Body of pancreas (tissue), 4 donors: ENCODE measurements around the gene ATG2A.

Source experiments
- POLR2A ChIP-seq, 3 donors: fragments of 450-650 bp; IDR thresholded peaks; one replicate each; pipeline ENCODE4 v1.6.1; 2016; ENCODE audit warnings: antibody characterized with exemption in 3 of 3, mild to moderate bottlenecking in 2 of 3
- TF ChIP-seq, protein P1 (sequence below), 7 experiments: fragments of 450-650 bp in 4 of 7; fragments of 200-600 bp in 3 of 7; sonication (generic) in 3 of 7; IDR thresholded peaks; one replicate each; pipeline ENCODE4 v1.5.1; 2016 to 2019; ENCODE audit warnings: antibody characterized with exemption in 7 of 7

DNA sequence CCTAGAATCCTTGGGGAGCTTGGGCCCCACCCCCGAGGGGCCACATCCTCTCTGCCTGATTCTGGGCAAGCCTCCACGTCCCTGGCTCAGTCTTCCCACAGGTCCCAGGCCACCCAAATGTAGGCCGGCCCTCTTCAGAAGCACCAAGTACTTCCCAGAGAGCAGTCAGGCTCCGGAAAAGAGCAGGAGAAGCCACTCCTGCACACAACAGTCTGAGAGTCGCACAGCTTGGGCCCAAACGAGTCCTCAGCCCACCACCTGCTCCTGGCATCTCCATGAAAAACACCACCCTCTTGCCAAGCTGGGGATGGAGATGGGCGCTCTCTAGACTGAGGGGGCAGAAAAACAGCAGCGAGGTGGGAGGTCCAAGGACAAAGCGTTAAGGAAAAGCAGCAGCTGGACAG lies 54.0 kb downstream of the ATG2A start:
- TF ChIP-seq, protein P1, sequence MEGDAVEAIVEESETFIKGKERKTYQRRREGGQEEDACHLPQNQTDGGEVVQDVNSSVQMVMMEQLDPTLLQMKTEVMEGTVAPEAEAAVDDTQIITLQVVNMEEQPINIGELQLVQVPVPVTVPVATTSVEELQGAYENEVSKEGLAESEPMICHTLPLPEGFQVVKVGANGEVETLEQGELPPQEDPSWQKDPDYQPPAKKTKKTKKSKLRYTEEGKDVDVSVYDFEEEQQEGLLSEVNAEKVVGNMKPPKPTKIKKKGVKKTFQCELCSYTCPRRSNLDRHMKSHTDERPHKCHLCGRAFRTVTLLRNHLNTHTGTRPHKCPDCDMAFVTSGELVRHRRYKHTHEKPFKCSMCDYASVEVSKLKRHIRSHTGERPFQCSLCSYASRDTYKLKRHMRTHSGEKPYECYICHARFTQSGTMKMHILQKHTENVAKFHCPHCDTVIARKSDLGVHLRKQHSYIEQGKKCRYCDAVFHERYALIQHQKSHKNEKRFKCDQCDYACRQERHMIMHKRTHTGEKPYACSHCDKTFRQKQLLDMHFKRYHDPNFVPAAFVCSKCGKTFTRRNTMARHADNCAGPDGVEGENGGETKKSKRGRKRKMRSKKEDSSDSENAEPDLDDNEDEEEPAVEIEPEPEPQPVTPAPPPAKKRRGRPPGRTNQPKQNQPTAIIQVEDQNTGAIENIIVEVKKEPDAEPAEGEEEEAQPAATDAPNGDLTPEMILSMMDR (IDR thresholded peaks at IDR 0.05): no peak
- TF ChIP-seq POLR2A (IDR thresholded peaks at IDR 0.05): no peak
